Left ventricle myocardium superior (tissue), 1 donor: ENCODE measurements around the gene GPC6. TPM values are rescaled to one million over a fixed set of nuclear protein-coding genes. Genes with fewer than 3 reads are reported as not detected.

Source experiments
- ATAC-seq: fragments of 200-7000 bp; cut with Tn5 transposase; one replicate; pipeline ENCODE4 v1.9.1; 2020; ENCODE audit warnings: mild to moderate bottlenecking, moderate library complexity
- DNase-seq: peaks from one replicate; pipeline ENCODE4 v3.0.0-alpha.2; 2020
- intact Hi-C: fragments of 100-400 bp; cut with micrococcal nuclease; formaldehyde crosslinking; loops from one replicate; pipeline ENCODE4 v1.11.0; 2022
- total RNA-seq: library from RNA; stranded (reverse); fragmentation: NEBNext Ultra II Directional; extraction: Animal tissue kit (Norgen Biotek cat#: 25700); gene quantifications from one replicate; pipeline ENCODE4 v1.2.1, GENCODE V29; 2021
- donor health status: DM: no; HTN: yes; CAD: no; lungs with severe emphysema.

The GPC6 gene
- total RNA-seq, 1 donor from 2014 or later: 1.6 TPM

- intact Hi-C loops: no loop called here
- no peak for DNase-seq
- no peak for ATAC-seq
Measured at GRCh38 chr13:94389604-94390351, 1163.2 kb downstream of the GPC6 start.

- ATAC-seq: no peak
- no peak for DNase-seq
- intact Hi-C loops: no loop called here
Measured at GRCh38 chr13:94390881-94391280, 1164.3 kb downstream of the GPC6 start.

- DNase-seq (no peak), ATAC-seq (no peak)
- intact Hi-C loops: no loop called here
Measured at GRCh38 chr13:94394723-94395122, 1168.1 kb downstream of the GPC6 start.

GRCh38 chr13:94395860-94396259 lies 1169.3 kb downstream of the GPC6 start:
- intact Hi-C loops: no loop called here
- ATAC-seq: peak; percentile 79
- no peak for DNase-seq

GRCh38 chr13:94399812-94400211 lies 1173.2 kb downstream of the GPC6 start:
- ATAC-seq (no peak), DNase-seq (no peak)
- intact Hi-C loops: no loop called here

- DNase-seq (no peak), ATAC-seq (no peak)
- intact Hi-C loops: no loop called here
Measured at GRCh38 chr13:94400874-94401273, 1174.3 kb downstream of the GPC6 start.

- DNase-seq: no peak
- intact Hi-C loops: no loop called here
- ATAC-seq: no peak
Measured at GRCh38 chr13:94408314-94409036, 1181.9 kb downstream of the GPC6 start.

GRCh38 chr13:94411747-94412146 lies 1185.1 kb downstream of the GPC6 start:
- no peak for DNase-seq
- intact Hi-C loops: no loop called here
- no peak for ATAC-seq

GRCh38 chr13:94412870-94413597 lies 1186.4 kb downstream of the GPC6 start:
- no peak for ATAC-seq
- no peak for DNase-seq
- intact Hi-C loops: no loop called here

- DNase-seq (no peak), ATAC-seq (no peak)
- intact Hi-C loops: no loop called here
Measured at GRCh38 chr13:94413598-94413944, 1187.0 kb downstream of the GPC6 start.

GRCh38 chr13:94414141-94414540 lies 1187.5 kb downstream of the GPC6 start:
- ATAC-seq (no peak), DNase-seq (no peak)
- intact Hi-C loops: no loop called here

GRCh38 chr13:94414708-94415107 lies 1188.1 kb downstream of the GPC6 start:
- ATAC-seq (no peak), DNase-seq (no peak)
- intact Hi-C loops: no loop called here

- no peak for DNase-seq
- no peak for ATAC-seq
- intact Hi-C loops: no loop called here
Measured at GRCh38 chr13:94415500-94416237, 1189.1 kb downstream of the GPC6 start.

GRCh38 chr13:94416454-94417080 lies 1190.0 kb downstream of the GPC6 start:
- ATAC-seq: no peak
- intact Hi-C loops: no loop called here

GRCh38 chr13:94417294-94417693 lies 1190.7 kb downstream of the GPC6 start:
- DNase-seq (no peak), ATAC-seq (no peak)
- intact Hi-C loops: no loop called here

More at GRCh38 chr13:94416454-94417080, 1190.0 kb downstream of the GPC6 start:
- no peak for DNase-seq

- DNase-seq (no peak), ATAC-seq (no peak)
- intact Hi-C loops: no loop called here
Measured at GRCh38 chr13:94419304-94419924, 1192.8 kb downstream of the GPC6 start.

GRCh38 chr13:94419925-94420305 lies 1193.3 kb downstream of the GPC6 start:
- DNase-seq: no peak
- no peak for ATAC-seq
- intact Hi-C loops: no loop called here

- DNase-seq (no peak), ATAC-seq (no peak)
- intact Hi-C loops: no loop called here
Measured at GRCh38 chr13:94427313-94427953, 1200.8 kb downstream of the GPC6 start.
